Tongue (tissue), 2 donors: ENCODE data around the gene ST3GAL2. TPM values are rescaled to one million over a fixed set of nuclear protein-coding genes. Genes with fewer than 3 reads are reported as not detected.
"Not testable (repeated sequence)": the region's sequence is repeated elsewhere in the genome, so short reads cannot be mapped to it uniquely, and the experiment has no call there.

Experiments
- DNase-seq: peaks from one replicate; pipeline ENCODE4 v3.0.0-alpha.2; 2015
- total RNA-seq: library from RNA; depleted of rRNA; stranded (reverse); fragments of >200 nt; gene quantifications from one replicate; pipeline ENCODE4 v1.2.3, GENCODE V29; 2014

The ST3GAL2 gene
- total RNA-seq, 1 donor from 2014 or later: 35.8 TPM

- no peak for DNase-seq
Measured at GRCh38 chr16:70467113-70467512, 28.2 kb upstream of the ST3GAL2 start.

DNA sequence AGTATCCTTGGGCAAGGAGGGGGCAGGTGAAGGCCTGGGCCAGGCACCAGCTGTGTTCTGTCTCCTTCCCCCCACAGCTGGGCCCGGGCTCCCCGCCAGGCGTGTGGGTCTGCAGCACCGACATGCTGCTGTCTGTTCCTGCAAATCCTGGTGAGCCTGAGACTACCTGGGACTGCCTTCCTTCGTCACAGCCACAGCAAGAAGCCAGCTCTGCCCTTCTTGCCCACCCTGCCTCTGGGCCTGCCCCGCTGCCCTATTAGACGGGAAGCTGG lies 27.8 kb upstream of the ST3GAL2 start:
- DNase-seq: peak; percentile 53

- DNase-seq: no peak
Measured at GRCh38 chr16:70465999-70466804, 27.3 kb upstream of the ST3GAL2 start.

- no peak for DNase-seq
Measured at GRCh38 chr16:70463235-70463634, 24.3 kb upstream of the ST3GAL2 start.

DNA sequence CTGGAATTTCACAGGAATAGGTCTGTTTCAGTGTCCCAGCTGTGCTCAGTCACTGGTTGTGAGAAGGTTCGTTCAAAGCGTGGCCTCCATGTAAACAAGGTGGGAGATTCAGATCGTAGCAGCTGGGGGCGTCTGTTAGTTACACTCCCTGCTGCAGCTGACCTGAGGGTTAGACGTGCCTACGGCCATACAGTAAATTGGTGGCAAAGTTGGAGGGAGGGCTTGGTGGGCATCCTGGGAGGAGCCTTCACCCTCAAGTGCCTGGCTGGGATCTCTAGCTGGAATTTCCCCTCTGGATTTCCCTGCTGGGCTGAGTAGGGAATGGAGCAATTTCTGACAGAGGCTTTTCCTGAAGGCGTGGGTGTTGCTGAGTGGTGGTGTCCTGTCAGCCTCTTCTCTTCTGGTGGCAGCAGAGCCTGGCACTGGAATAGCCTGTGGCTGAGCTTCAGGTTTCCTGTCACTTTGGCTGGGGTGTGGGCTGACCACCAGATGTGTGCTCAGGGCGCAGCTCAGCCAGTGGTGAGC lies 21.9 kb upstream of the ST3GAL2 start:
- peak; percentile 35 for DNase-seq

GRCh38 chr16:70457446-70458166 lies 18.7 kb upstream of the ST3GAL2 start:
- DNase-seq: no peak

- no peak for DNase-seq
Measured at GRCh38 chr16:70455910-70456309, 17.0 kb upstream of the ST3GAL2 start.

- DNase-seq: peak; percentile 88
Measured at GRCh38 chr16:70454222-70455034, 15.5 kb upstream of the ST3GAL2 start, which contains the start of gene FCSK. FCSK (plus strand) TSS chr16:70454595; CDS start chr16:70463191, 8,596 bp downstream.

DNA sequence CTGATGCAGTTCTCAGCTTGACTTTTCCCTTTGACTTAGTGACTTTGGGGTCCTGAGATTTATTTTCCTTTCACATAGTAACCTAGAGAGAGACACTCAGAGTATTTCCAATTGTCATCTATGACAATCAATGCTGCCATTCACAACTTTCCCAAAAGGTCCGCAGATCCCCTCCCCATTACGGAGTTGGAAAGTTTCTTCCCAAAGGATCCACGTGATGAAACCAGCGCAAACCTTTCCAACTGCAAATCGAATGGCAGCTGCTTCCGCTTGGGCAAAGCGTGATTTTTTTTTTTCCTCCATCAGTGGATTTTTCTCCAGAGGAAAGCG lies 15.0 kb upstream of the ST3GAL2 start:
- DNase-seq: no peak

DNA sequence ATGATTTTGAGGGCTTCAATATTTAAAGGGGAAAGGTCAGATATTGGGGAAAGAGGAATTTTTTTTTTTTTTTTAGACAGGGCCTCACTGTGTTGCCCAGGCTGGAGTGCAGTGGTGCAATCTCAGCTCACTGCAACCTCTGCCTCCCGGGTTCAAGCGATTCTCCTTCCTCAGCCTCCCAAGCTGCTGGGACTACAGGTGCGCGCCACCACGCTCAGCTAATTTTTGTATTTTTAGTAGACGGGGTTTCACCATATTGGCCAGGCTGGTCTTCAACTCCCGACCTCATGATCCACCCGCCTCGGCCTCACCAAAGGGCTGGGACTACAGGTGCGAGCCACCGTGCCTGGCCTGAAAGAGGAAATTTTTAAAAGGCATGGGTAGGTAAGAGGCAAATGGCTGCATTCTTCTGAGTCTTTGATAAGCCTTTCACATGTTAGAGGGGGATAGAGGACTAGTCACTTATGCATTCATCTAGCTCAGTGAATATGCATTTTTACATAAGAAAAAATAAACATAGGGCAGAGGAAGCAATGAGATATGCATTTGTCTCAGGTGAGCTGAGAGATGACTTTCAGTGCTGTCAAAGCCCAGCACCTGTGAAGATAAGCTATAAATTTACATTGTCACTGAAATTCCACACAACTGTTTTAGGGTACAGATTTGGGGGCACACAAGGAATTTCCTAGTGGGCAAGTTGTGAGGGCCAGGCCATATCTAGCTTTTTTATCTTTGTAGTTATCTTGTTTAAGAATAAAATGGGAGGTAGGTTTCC lies 14.4 kb upstream of the ST3GAL2 start:
- DNase-seq: no peak

DNA sequence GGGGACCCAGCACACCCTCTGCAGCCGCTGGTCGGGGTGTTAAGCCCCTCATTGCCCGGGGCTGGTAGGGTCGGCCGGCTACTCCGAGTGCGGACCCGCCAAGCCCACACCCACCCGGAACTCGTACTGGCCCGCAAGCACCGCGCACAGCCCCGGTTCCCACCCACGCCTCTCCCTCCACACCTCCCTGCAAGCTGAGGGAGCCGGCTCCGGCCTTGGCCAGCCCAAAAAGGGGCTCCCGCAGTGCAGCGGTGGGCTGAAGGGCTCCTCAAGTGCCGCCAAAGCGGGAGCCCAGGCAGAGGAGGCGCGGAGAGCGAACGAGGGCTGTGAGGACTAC lies 12.1 kb upstream of the ST3GAL2 start:
- DNase-seq: not testable (repeated sequence)

GRCh38 chr16:70450142-70451003 lies 11.5 kb upstream of the ST3GAL2 start:
- not testable (repeated sequence) for DNase-seq

GRCh38 chr16:70448075-70448474 lies 9.2 kb upstream of the ST3GAL2 start:
- no peak for DNase-seq

DNA sequence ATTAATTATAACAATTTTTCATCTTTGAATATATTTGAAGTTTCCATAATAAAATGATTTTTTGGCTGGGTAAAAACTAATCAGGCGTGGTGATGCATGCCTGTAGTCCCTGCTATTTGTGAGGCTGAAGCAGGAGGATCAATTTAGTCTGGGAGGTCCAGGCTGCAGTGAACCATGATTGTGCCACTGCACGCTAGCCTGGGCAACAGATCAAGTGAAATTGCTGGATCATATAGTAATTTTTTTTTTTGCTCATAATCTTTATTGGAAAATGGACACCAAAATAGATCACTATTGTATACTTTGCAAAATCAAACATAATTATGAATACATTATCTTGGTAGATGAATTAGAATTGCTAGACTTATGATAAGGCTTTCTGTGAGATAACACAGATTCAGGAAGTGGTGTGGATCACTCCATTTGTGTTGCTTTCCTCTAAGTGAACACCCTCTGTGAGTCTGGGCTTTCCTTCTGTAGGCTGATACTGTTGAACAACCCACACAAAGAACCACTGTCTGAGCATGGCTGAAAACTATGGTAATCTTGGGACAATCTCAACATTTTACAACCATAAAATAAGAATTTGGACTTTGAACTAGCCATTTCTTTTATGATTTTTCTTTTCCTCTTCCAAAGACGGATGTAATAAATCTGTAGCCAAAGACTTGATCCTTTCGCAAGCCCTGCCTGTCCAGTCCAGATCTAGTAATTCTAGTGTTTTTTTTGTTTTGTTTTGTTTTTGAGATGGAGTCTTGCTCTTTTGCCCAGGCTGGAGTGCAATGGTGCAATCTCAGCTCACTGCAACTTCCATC lies 5.6 kb upstream of the ST3GAL2 start:
- no peak for DNase-seq

- no peak for DNase-seq
Measured at GRCh38 chr16:70442344-70442743, 3.4 kb upstream of the ST3GAL2 start.

DNA sequence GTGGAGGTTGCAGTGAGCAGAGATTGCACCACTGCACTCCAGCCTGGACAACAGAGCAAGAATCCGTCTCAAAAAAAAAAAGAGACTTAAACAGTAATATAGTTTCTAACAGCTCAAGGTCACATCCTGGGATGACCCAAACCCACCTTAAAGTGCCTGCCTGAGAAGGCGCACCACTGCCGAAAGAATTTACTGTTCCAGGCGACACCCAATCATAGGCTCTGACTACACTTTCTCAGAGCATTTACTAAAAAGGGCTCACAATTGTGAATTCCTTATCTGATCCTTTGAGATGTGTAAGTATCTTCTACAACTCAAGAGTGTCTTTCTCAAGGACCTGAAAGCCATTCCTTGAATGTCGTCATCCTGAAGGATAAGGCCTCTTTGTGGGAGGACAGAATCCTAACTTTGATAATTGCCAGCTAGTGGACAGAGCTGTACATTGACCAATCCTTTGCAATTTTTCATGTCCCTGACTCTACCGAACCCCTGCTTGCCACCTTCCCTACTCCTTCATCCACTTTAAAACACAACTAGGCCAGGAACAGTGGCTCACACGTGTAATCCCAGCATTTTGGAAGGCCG lies 2.6 kb upstream of the ST3GAL2 start:
- DNase-seq: no peak

DNA sequence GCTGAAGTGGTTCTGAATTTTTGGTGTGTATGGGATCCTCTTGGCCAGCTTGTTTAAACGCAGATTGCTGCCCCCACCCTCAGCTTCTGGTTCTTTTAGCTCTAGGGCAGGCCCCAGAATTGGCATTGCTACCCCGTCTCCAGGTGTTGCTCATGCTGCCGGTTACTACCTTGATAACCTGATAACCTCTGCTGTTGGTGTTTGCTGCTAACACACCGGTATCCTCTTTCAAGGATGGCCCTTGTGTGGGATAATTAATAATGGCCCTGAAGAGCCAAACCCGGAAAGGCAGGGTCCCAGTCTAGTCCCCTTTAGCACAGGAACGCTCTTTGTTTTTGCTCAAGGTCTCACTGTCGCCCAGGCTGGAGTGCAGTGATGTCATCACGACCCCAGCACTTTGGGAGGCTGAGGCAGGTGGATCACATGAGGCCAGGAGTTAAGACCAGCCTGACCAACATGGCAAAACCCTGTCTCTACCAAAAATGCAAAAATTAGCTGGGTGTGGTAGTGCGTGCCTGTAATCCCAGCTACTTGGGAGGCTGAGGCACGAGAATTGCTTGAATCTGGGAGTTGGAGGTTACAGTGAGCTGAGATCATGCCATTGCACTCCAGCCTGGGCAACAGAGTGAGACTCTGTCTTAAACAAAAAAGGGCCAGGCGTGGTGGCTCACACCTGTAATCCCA lies 1.3 kb upstream of the ST3GAL2 start:
- no peak for DNase-seq

GRCh38 chr16:70438585-70438968 lies 323 bp downstream of the ST3GAL2 start:
- DNase-seq: peak; percentile 57
